H7 (cell line): ENCODE measurements around the gene ISCU. TPM values are rescaled to one million over a fixed set of nuclear protein-coding genes. Genes with fewer than 3 reads are reported as not detected.
A peak's percentile ranks its signal among the peaks of the same experiment; 100 is the strongest.
"Not testable (repeated sequence)": the region's sequence is repeated elsewhere in the genome, so short reads cannot be mapped to it uniquely, and the experiment has no call there.

Source experiments
- DNase-seq: peaks from one replicate; pipeline ENCODE4 v3.0.0; 2012
- H3K27me3 ChIP-seq: 2 replicates; pipeline ENCODE4 v1.6.0; 2011; ENCODE audit warnings: mild to moderate bottlenecking, low read length; ENCODE audit not compliant: control insufficient read depth, insufficient read depth
- H3K36me3 ChIP-seq: replicated peaks from 2 replicates; pipeline ENCODE4 v1.5.1; 2011; ENCODE audit warnings: low read length; ENCODE audit not compliant: control insufficient read depth, insufficient read depth
- H3K4me3 ChIP-seq: 2 replicates; pipeline ENCODE4 v1.5.1; 2011; ENCODE audit warnings: low read depth, mild to moderate bottlenecking, control low read depth, low read length, moderate library complexity; ENCODE audit not compliant: insufficient read depth
- total RNA-seq: library from RNA; depleted of rRNA; stranded (reverse); fragments of >200 nt; shearing (Covaris generic); gene quantifications from 2 replicates; pipeline ENCODE4 v1.2.3, GENCODE V29; 2014

Gene ISCU
- total RNA-seq, 1 experiment from 2014 or later = 97.3 TPM

GRCh38 chr12:108527166-108527496, 35.3 kb upstream of the ISCU start:
- DNase-seq = no peak
- no peak overlapping the region for H3K4me3 ChIP-seq
- H3K27me3 ChIP-seq = no peaks in the 10 kb centered on the region
- H3K36me3 ChIP-seq = peaks cover 80% of the 10 kb centered on the region

DNA sequence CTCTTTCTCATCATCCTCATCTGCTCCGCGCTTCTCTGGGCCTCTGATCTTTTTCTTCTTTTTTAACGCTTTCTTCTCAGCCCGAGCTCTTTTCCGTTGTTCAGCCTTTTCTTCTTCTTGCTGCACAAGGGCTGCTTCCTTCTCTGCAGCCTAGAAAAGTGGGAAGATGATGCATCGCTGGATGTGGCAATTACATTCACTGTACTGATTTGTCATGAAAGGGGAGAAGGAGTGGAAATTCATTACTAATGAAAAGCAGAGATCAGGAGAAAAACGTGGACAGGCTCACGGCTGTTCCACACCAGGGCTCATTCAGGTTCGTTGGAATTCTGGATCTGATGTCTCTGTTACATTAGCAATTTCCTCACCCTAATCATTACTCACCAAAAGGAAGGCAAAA, 32.2 kb upstream of the ISCU start:
- DNase-seq = no peak
- peaks cover 64% of the 10 kb centered on the region for H3K36me3 ChIP-seq
- no peaks in the 10 kb centered on the region for H3K27me3 ChIP-seq
- no peak overlapping the region for H3K4me3 ChIP-seq

DNA sequence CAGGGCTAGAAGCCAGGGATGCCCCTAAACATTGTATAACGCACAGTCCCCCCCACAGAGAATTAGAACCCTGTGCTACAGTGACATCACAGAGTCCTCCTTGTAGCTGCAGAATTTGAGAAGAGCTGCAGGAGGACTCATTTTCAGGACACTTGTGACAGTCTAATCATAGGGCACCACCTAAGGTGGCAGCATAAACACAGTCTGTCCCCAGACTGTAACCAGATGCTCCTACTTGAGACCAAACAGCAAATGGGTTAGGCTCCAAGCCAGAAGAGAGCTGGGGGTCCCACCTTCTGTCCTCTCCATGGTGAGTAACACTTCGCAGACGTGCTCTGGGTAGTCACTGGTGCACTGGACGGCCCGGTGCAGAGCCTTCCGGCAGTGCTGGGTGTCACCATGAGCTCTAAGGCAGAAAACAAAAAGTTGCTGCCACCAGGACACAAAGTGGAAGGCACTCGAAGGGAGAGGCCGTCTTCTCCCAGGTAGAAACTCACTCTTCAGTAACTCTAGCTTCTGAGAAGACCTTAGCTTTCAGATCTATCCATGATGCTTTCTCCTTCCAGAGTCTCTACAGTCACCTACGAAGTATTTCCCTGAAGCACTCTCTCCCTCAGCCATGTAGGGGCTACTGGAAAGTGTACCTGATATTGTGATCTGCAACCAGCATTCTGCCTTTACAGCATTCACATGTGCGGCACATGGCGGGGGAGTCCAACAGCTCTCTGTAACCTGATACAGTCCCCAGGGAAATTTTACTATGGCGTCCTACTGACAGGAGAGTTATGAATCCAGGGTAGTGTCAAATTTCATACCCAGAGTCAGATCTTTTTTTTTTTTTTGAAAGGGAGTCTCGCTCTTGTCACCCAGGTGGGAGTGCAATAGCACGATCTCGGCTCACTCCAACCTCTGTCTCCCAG, 30.2 kb upstream of the ISCU start:
- peaks cover 57% of the 10 kb centered on the region for H3K36me3 ChIP-seq
- no peaks in the 10 kb centered on the region for H3K27me3 ChIP-seq
- no peak for DNase-seq
- H3K4me3 ChIP-seq = no peak overlapping the region

DNA sequence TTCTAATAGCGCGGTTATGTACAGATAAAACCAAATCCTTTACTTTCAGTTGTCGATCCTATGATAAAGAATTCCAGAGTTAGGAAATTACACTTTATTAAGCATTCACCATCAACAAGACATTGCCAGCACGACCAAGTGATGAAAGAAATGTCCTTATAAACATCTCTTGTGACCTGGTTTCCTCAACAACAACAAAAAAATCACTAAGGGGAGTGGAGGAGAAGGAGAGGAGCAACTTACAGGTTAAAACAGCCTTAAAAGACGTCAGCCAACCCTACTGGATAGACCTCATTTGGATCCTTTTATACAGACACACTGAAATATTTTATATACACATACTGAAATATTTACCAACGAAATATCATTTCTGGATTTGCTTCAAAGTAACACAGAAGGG, 24.2 kb upstream of the ISCU start:
- DNase-seq = no peak
- Histone ChIP-seq H3K36me3 (peaks cover 28% of the 10 kb centered on the region), H3K4me3 (no peak overlapping the region), H3K27me3 (no peaks in the 10 kb centered on the region)

DNA sequence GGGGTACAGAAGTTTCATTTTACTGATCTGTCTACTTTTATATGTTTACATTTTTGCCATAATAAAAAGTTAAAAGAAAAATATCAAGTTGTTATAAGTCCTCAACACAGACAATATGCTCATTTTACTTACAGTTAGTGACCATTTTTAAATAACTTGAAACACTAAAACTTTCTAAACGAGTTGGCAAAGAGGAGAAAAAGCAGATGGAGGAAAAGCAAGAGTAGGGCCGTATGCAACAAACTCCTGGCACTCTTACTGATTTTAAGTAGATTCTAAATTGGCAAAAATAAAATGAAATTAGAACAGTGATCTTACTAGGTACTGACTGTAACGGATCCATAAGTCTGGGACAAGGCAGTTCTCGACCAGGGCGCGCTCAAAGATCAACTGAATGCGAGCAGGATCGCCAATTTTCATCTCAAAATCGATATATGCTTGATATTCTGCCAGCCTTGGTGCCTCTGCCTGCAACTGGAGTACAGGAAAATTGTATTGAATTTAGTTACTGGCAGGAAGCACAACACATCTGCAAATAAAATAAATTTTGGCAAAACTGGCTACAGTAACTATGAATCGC, 23.7 kb upstream of the ISCU start:
- no peak for DNase-seq
- H3K36me3 ChIP-seq = peaks cover 30% of the 10 kb centered on the region

GRCh38 chr12:108542320-108542719, 20.1 kb upstream of the ISCU start:
- H3K27me3 ChIP-seq = no peaks in the 10 kb centered on the region
- H3K4me3 ChIP-seq = no peak overlapping the region
- H3K36me3 ChIP-seq = peaks cover 28% of the 10 kb centered on the region
- no peak for DNase-seq

More for the DNA sequence above, 23.7 kb upstream of the ISCU start:
- Histone ChIP-seq H3K4me3 (no peak overlapping the region), H3K27me3 (no peaks in the 10 kb centered on the region)

- Histone ChIP-seq H3K27me3 (no peaks in the 10 kb centered on the region), H3K36me3 (peaks cover 33% of the 10 kb centered on the region), H3K4me3 (no peak overlapping the region)
- DNase-seq = no peak
Observed at GRCh38 chr12:108543652-108544051, 18.7 kb upstream of the ISCU start.

GRCh38 chr12:108547686-108548085, 14.7 kb upstream of the ISCU start:
- peaks cover 34% of the 10 kb centered on the region for H3K36me3 ChIP-seq
- no peak overlapping the region for H3K4me3 ChIP-seq
- H3K27me3 ChIP-seq = no peaks in the 10 kb centered on the region
- DNase-seq = no peak

DNA sequence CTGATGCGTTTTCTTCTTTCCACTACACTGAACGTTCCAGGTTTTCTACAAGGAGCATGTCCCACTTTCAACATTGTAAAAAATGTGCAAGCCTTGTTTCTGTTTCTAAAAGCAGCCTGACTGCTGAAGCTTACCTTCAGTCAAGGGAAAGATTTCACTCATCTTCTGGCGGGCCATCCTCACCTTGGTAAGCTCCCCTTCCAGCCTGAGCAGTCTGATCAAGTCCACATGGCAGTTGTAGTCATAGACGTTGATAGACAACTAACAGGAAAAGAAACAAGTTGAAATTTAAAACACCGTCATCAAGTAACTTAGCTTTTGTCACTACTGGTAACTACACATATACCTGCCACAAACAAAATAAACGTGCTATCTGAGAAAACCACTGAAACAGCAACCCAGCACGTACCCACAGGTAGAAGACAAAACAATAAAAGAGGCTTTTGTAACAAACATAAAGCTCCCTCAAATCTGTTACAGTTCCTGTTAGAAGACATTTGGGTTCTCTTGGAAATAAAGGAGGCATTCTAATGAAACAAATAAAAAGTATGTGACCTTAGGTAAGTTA, 13.4 kb upstream of the ISCU start:
- DNase-seq = no peak
- peaks cover 23% of the 10 kb centered on the region for H3K36me3 ChIP-seq
- H3K4me3 ChIP-seq = no peak overlapping the region
- no peaks in the 10 kb centered on the region for H3K27me3 ChIP-seq

DNA sequence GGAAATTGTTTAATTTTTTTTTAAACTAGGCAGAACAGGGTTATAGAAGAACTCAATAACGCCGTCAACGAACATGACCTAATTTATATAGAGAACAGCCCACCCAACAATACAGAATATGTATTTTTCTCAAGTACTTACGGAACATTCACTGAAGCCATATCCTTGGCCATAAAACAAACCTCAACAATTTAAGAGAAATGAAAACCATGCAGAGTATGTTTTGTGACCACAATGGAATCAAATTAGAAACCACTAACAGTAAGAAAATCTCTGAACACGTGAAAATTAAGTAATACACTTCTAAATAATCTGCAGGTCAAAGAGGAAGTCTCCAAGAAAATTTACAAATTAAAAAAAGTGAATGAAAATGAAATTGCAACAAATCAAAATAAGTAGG, 10.9 kb upstream of the ISCU start:
- no peak for DNase-seq
- Histone ChIP-seq H3K4me3 (no peak overlapping the region), H3K27me3 (no peaks in the 10 kb centered on the region), H3K36me3 (peaks cover 13% of the 10 kb centered on the region)

- DNase-seq = peak; percentile 22
- peaks cover 10% of the 10 kb centered on the region for H3K36me3 ChIP-seq
Observed at GRCh38 chr12:108553799-108554198, 8.6 kb upstream of the ISCU start.

GRCh38 chr12:108555383-108555782, 7.0 kb upstream of the ISCU start:
- not testable (repeated sequence) for H3K36me3 ChIP-seq, H3K4me3 ChIP-seq, DNase-seq, H3K27me3 ChIP-seq

More at GRCh38 chr12:108553799-108554198, 8.6 kb upstream of the ISCU start:
- no peaks in the 10 kb centered on the region for H3K27me3 ChIP-seq
- H3K4me3 ChIP-seq = no peak overlapping the region

- no peaks in the 10 kb centered on the region for H3K27me3 ChIP-seq
- no peak overlapping the region for H3K4me3 ChIP-seq
- peaks cover 8% of the 10 kb centered on the region for H3K36me3 ChIP-seq
- DNase-seq = no peak
Observed at GRCh38 chr12:108559007-108559655, 3.3 kb upstream of the ISCU start.

GRCh38 chr12:108559748-108560147, 2.6 kb upstream of the ISCU start:
- no peak for DNase-seq
- H3K36me3 ChIP-seq = peaks cover 14% of the 10 kb centered on the region
- peak overlapping the region; percentile 75 for H3K4me3 ChIP-seq
- no peaks in the 10 kb centered on the region for H3K27me3 ChIP-seq

GRCh38 chr12:108560321-108560721, 2.1 kb upstream of the ISCU start:
- no peak for DNase-seq
- Histone ChIP-seq H3K4me3 (peak overlapping the region; percentile 75), H3K27me3 (no peaks in the 10 kb centered on the region), H3K36me3 (peaks cover 19% of the 10 kb centered on the region)
